ENCODE measurements around the gene SIK2. TPM values are rescaled to one million over a fixed set of nuclear protein-coding genes. Genes with fewer than 3 reads are reported as not detected.
"Not testable (repeated sequence)": the region's sequence is repeated elsewhere in the genome, so short reads cannot be mapped to it uniquely, and the experiment has no call there.

The SIK2 gene
- total RNA-seq, 1 donor from 2014 or later, result 16.3 TPM

DNA sequence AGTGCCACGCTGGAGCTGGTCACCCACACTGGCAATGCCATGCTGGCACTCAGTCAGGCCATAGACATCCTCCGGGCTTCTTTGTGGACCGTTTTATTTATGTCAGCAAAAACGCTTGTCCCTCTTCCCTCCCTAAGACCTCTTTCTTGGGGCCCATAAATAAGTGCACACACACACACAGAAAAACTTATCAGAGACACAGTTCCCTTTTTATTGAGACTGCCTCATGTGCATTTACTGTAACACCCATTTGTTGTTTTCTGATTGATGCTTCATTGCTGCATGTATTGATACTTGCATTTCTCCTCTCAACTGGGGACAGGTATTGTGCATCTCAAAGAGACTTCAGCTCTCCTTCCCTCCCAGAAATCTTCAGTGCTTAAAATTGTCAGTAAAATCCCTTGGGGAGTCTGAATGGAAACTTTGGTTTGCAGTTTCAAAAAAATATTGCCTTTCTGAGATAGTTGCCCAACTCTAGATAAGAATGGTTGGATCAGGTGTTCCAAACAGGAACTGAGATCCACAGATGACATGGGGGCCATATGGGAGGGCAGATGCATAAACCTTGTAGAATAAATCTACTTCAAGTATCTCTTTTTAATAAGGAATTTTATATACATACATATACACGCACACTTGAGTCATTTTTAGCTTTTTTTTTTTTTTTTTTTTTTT is 113.0 kb downstream of the SIK2 start:
- Histone ChIP-seq H3K27ac (replicated peaks) (no peak overlapping the region), H3K4me1 (peaks cover 18% of the 10 kb centered on the region)

DNA sequence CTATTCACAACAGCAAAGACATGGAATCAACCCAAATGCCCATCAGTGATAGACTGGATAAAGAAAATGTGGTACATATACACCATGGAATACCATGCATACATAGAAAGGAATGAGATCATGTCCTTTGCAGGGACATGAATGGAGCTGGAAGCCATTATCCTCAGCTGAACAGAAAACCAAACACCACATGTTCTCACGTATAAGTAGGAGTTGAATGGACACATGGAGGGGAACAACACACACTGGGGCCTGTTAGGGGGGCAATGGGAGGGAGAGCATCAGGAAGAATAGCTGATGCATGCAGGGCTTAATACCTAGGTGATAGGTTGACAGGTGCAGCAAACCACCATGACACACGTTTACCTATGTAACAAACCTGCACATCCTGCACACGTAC is 115.4 kb downstream of the SIK2 start:
- intact Hi-C loops (cut with micrococcal nuclease); DNase-seq; H3K4me3 ChIP-seq; H3K9me3 ChIP-seq (replicated peaks); H3K27ac ChIP-seq (replicated peaks); H3K27me3 ChIP-seq (ENCODE audit: low read depth): not testable (repeated sequence)
- H3K4me1 ChIP-seq, result peaks cover 27% of the 10 kb centered on the region
- peaks cover 65% of the 10 kb centered on the region for H3K36me3 ChIP-seq

More for the DNA sequence above, 113.0 kb downstream of the SIK2 start:
- no peaks in the 10 kb centered on the region for H3K9me3 ChIP-seq (replicated peaks)
- DNase-seq, result no peak
- H3K27me3 ChIP-seq (ENCODE audit: low read depth), result no peaks in the 10 kb centered on the region
- H3K36me3 ChIP-seq, result peaks cover 55% of the 10 kb centered on the region
- no peak overlapping the region for H3K4me3 ChIP-seq
- intact Hi-C loops (cut with micrococcal nuclease), result no loop called here
- TF ChIP-seq, protein P1, sequence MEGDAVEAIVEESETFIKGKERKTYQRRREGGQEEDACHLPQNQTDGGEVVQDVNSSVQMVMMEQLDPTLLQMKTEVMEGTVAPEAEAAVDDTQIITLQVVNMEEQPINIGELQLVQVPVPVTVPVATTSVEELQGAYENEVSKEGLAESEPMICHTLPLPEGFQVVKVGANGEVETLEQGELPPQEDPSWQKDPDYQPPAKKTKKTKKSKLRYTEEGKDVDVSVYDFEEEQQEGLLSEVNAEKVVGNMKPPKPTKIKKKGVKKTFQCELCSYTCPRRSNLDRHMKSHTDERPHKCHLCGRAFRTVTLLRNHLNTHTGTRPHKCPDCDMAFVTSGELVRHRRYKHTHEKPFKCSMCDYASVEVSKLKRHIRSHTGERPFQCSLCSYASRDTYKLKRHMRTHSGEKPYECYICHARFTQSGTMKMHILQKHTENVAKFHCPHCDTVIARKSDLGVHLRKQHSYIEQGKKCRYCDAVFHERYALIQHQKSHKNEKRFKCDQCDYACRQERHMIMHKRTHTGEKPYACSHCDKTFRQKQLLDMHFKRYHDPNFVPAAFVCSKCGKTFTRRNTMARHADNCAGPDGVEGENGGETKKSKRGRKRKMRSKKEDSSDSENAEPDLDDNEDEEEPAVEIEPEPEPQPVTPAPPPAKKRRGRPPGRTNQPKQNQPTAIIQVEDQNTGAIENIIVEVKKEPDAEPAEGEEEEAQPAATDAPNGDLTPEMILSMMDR (IDR thresholded peaks at IDR 0.05; ENCODE audit: borderline replicate concordance), result no peak

DNA sequence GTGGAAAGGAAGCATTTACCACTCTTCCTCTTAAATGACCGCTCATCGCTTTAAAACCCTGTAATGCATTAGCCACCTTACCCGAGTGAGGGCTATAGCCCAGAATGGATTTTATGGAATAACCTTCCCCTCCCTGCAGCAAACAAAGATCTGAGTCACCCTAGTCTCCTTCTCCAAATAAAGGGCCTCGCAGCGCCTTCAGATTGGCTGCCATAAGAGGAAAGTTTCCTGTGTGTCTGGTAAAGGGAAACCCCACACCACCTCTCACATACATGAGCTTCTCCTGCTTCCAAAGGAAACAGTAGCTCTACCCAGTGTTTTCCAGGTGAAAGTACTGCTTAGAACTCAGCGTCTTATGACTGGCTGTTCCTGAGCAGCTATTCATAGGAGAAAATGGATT is 116.2 kb downstream of the SIK2 start:
- intact Hi-C loops (cut with micrococcal nuclease), result no loop called here

DNA sequence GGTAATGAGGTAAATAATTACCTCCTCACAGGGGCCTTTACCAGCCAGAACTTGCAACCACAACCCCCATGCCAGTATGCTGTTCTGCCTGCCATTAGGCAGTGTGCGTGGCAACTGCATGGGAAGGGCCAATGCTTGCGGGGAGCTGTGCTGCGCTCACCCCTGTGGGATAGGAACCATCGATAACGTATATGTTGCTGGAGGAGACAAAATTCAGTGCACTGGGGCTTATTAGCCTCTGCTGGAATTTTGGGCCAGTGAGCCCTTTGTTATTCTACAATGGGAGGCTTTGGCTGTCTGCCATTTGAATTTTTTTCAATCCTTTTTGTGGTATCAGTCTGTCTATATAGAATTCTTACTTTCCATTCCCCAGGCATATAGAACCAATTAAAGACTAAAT is 116.6 kb downstream of the SIK2 start:
- H3K4me1 ChIP-seq, result peaks cover 27% of the 10 kb centered on the region
- no peak overlapping the region for H3K4me3 ChIP-seq
- TF ChIP-seq, protein P1 (IDR thresholded peaks at IDR 0.05; ENCODE audit: borderline replicate concordance), result no peak
- intact Hi-C loops (cut with micrococcal nuclease), result no loop called here
- H3K36me3 ChIP-seq, result peaks cover 66% of the 10 kb centered on the region
- peak overlapping the region; percentile 31 for H3K27ac ChIP-seq (replicated peaks)
- no peak for DNase-seq
- H3K27me3 ChIP-seq (ENCODE audit: low read depth), result no peaks in the 10 kb centered on the region
- no peaks in the 10 kb centered on the region for H3K9me3 ChIP-seq (replicated peaks)

More for the DNA sequence above, 116.2 kb downstream of the SIK2 start:
- Histone ChIP-seq H3K27ac (replicated peaks) (no peak overlapping the region), H3K36me3 (peaks cover 65% of the 10 kb centered on the region), H3K4me3 (no peak overlapping the region), H3K9me3 (replicated peaks) (no peaks in the 10 kb centered on the region), H3K27me3 (ENCODE audit: low read depth) (no peaks in the 10 kb centered on the region), H3K4me1 (peaks cover 27% of the 10 kb centered on the region)
- DNase-seq, result no peak
- TF ChIP-seq, protein P1 (IDR thresholded peaks at IDR 0.05; ENCODE audit: borderline replicate concordance), result no peak

DNA sequence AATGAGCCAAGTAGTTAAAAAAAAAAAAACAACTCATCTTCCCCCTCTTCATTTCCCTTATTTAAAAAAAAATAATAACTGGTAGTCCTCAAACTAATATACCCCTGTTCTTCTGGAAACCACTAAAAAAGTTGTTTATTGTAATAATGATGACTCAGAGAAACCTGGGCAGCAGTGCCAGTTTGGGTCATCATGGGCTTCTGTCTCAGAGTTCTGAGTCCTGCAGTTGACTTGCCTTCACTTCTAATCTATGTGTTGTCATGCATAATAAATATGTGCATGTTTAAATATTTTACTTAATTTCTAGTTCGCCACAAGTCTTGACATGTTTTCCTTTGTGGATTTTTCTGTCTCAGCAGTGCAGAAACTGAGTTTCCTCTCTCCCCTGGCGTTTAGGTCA is 117.1 kb downstream of the SIK2 start:
- Histone ChIP-seq H3K27me3 (ENCODE audit: low read depth) (no peaks in the 10 kb centered on the region), H3K9me3 (replicated peaks) (no peaks in the 10 kb centered on the region), H3K36me3 (peaks cover 71% of the 10 kb centered on the region), H3K4me1 (peaks cover 27% of the 10 kb centered on the region), H3K27ac (replicated peaks) (no peak overlapping the region), H3K4me3 (no peak overlapping the region)
- no peak for DNase-seq
- TF ChIP-seq, protein P1 (IDR thresholded peaks at IDR 0.05; ENCODE audit: borderline replicate concordance), result no peak
- intact Hi-C loops (cut with micrococcal nuclease), result no loop called here

DNA sequence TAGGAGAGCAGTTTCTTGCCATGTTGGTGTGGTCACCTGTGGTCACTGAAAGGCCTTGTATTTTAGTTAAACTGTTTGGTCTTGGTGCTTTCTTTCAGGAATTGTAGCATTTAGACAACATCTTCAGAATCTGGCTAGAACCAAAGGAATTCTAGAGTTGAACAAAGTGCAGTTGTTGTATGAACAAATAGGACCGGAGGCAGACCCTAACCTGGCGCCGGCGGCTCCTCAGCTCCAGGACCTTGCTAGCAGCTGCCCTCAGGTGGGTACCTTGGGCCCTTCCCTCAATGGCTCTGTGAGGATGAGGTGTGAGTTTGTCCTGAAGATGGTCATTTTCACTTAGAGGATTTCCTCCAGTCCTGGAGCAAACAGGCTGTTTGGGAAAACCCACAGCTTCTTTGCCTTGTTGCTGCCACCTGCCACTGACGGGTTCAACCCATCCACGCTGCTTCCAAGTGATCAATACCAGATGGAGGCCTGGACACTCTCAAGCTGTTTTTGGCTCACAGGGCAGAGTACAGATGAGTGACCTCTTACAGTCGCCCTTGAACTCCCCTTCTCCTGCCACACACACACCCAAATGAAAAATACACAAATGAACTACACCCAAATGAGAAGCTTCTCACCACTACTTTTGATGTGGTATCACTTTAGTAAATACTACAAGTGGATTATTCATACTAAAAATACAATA is 118.7 kb downstream of the SIK2 start:
- peak overlapping the region; percentile 17 for H3K27ac ChIP-seq (replicated peaks)
- no peaks in the 10 kb centered on the region for H3K27me3 ChIP-seq (ENCODE audit: low read depth)
- H3K4me3 ChIP-seq, result no peak overlapping the region
- intact Hi-C loops (cut with micrococcal nuclease), result no loop called here
- peaks cover 83% of the 10 kb centered on the region for H3K36me3 ChIP-seq
- TF ChIP-seq, protein P1 (IDR thresholded peaks at IDR 0.05; ENCODE audit: borderline replicate concordance), result no peak
- peaks cover 27% of the 10 kb centered on the region for H3K4me1 ChIP-seq
- H3K9me3 ChIP-seq (replicated peaks), result no peaks in the 10 kb centered on the region
- no peak for DNase-seq
